ENCODE data around the gene OR4D2.

The OR4D2 gene

GRCh38 chr17:58176200-58176599 is 9.4 kb downstream of the OR4D2 start:
- no peak overlapping the region for H3K4me2 ChIP-seq (ENCODE audit: low read depth, low read length, poor library complexity, severe bottlenecking)
- no peaks in the 10 kb centered on the region for H3F3A ChIP-seq (ENCODE audit: low read depth)
- no peaks in the 10 kb centered on the region for H3K27me3 ChIP-seq (ENCODE audit: insufficient read depth, low read length, poor library complexity, severe bottlenecking)
- no peaks in the 10 kb centered on the region for H3K36me3 ChIP-seq (ENCODE audit: insufficient read depth, low read length)
- H3K79me2 ChIP-seq (ENCODE audit: insufficient read depth, low read length): no peaks in the 10 kb centered on the region
- H3K9me2 ChIP-seq (replicated peaks; ENCODE audit: low read depth, low read length): no peaks in the 10 kb centered on the region
- H2AFZ ChIP-seq (ENCODE audit: low read length): no peak overlapping the region
- H4K20me1 ChIP-seq (ENCODE audit: insufficient read depth, low read length, poor library complexity, severe bottlenecking): no peaks in the 10 kb centered on the region
- H3K4me1 ChIP-seq (ENCODE audit: insufficient read depth, low read length, poor library complexity, severe bottlenecking): no peaks in the 10 kb centered on the region
- no peak overlapping the region for H3K4me3 ChIP-seq (ENCODE audit: low read length, poor library complexity, severe bottlenecking)
- no peak for TF ChIP-seq EZH2phosphoT487 (IDR thresholded peaks at IDR 0.05; ENCODE audit: borderline replicate concordance)
- no peak for TF ChIP-seq CTCF (conservative IDR thresholded peaks at IDR 0.05; ENCODE audit: low read length)
- H3K9ac ChIP-seq (ENCODE audit: low read depth, low read length, poor library complexity, severe bottlenecking): no peak overlapping the region
- no peaks in the 10 kb centered on the region for H3K9me3 ChIP-seq (ENCODE audit: insufficient read depth, low read depth, low read length)

- H3K79me2 ChIP-seq (ENCODE audit: insufficient read depth, low read length): no peaks in the 10 kb centered on the region
- no peaks in the 10 kb centered on the region for H3F3A ChIP-seq (ENCODE audit: low read depth)
- H3K4me1 ChIP-seq (ENCODE audit: insufficient read depth, low read length, poor library complexity, severe bottlenecking): no peaks in the 10 kb centered on the region
- H2AFZ ChIP-seq (ENCODE audit: low read length): no peak overlapping the region
- no peaks in the 10 kb centered on the region for H3K27me3 ChIP-seq (ENCODE audit: insufficient read depth, low read length, poor library complexity, severe bottlenecking)
- H3K9ac ChIP-seq (ENCODE audit: low read depth, low read length, poor library complexity, severe bottlenecking): no peak overlapping the region
- TF ChIP-seq EZH2phosphoT487 (IDR thresholded peaks at IDR 0.05; ENCODE audit: borderline replicate concordance) (no peak), CTCF (conservative IDR thresholded peaks at IDR 0.05; ENCODE audit: low read length) (no peak)
- no peaks in the 10 kb centered on the region for H3K36me3 ChIP-seq (ENCODE audit: insufficient read depth, low read length)
- no peak overlapping the region for H3K4me3 ChIP-seq (ENCODE audit: low read length, poor library complexity, severe bottlenecking)
- no peaks in the 10 kb centered on the region for H3K9me3 ChIP-seq (ENCODE audit: insufficient read depth, low read depth, low read length)
- H4K20me1 ChIP-seq (ENCODE audit: insufficient read depth, low read length, poor library complexity, severe bottlenecking): no peaks in the 10 kb centered on the region
- H3K9me2 ChIP-seq (replicated peaks; ENCODE audit: low read depth, low read length): no peaks in the 10 kb centered on the region
- H3K4me2 ChIP-seq (ENCODE audit: low read depth, low read length, poor library complexity, severe bottlenecking): no peak overlapping the region
These were observed 15.0 kb downstream of the OR4D2 start for GRCh38 chr17:58181796-58182195.

GRCh38 chr17:58183514-58183913 is 16.7 kb downstream of the OR4D2 start:
- Histone ChIP-seq H2AFZ (ENCODE audit: low read length) (no peak overlapping the region), H3K4me1 (ENCODE audit: insufficient read depth, low read length, poor library complexity, severe bottlenecking) (no peaks in the 10 kb centered on the region), H3K4me2 (ENCODE audit: low read depth, low read length, poor library complexity, severe bottlenecking) (no peak overlapping the region), H4K20me1 (ENCODE audit: insufficient read depth, low read length, poor library complexity, severe bottlenecking) (no peaks in the 10 kb centered on the region), H3K79me2 (ENCODE audit: insufficient read depth, low read length) (no peaks in the 10 kb centered on the region), H3K9me3 (ENCODE audit: insufficient read depth, low read depth, low read length) (no peaks in the 10 kb centered on the region), H3K9ac (ENCODE audit: low read depth, low read length, poor library complexity, severe bottlenecking) (no peak overlapping the region), H3K36me3 (ENCODE audit: insufficient read depth, low read length) (no peaks in the 10 kb centered on the region), H3F3A (ENCODE audit: low read depth) (no peaks in the 10 kb centered on the region), H3K4me3 (ENCODE audit: low read length, poor library complexity, severe bottlenecking) (no peak overlapping the region), H3K9me2 (replicated peaks; ENCODE audit: low read depth, low read length) (no peaks in the 10 kb centered on the region), H3K27me3 (ENCODE audit: insufficient read depth, low read length, poor library complexity, severe bottlenecking) (no peaks in the 10 kb centered on the region)
- no peak for TF ChIP-seq EZH2phosphoT487 (IDR thresholded peaks at IDR 0.05; ENCODE audit: borderline replicate concordance)
- TF ChIP-seq CTCF (conservative IDR thresholded peaks at IDR 0.05; ENCODE audit: low read length): no peak

Data from Loucy (cell line).